ENCODE data around the gene ZRANB3.

ZRANB3 gene

GRCh38 chr2:135182601-135183000 is 348.4 kb downstream of the ZRANB3 start:
- in situ Hi-C loops (cut with MboI; ENCODE audit: low sequenced_read_pairs), result no loop called here

GRCh38 chr2:135182190-135182589 is 348.8 kb downstream of the ZRANB3 start:
- in situ Hi-C loops (cut with MboI; ENCODE audit: low sequenced_read_pairs), result no loop called here

- in situ Hi-C loops (cut with MboI; ENCODE audit: low sequenced_read_pairs), result no loop called here
Observed at GRCh38 chr2:135179689-135180088, 351.3 kb downstream of the ZRANB3 start.

GRCh38 chr2:135175177-135175576 is 355.8 kb downstream of the ZRANB3 start:
- in situ Hi-C loops (cut with MboI; ENCODE audit: low sequenced_read_pairs), result no loop called here

- in situ Hi-C loops (cut with MboI; ENCODE audit: low sequenced_read_pairs), result no loop called here
Observed at GRCh38 chr2:135174810-135175093, 356.3 kb downstream of the ZRANB3 start.

GRCh38 chr2:135174049-135174809 is 356.8 kb downstream of the ZRANB3 start:
- in situ Hi-C loops (cut with MboI; ENCODE audit: low sequenced_read_pairs), result no loop called here

GRCh38 chr2:135169900-135170753 is 360.9 kb downstream of the ZRANB3 start:
- in situ Hi-C loops (cut with MboI; ENCODE audit: low sequenced_read_pairs), result no loop called here

- in situ Hi-C loops (cut with MboI; ENCODE audit: low sequenced_read_pairs), result no loop called here
Observed at GRCh38 chr2:135168204-135168856, 362.7 kb downstream of the ZRANB3 start.

GRCh38 chr2:135167273-135167672 is 363.7 kb downstream of the ZRANB3 start:
- in situ Hi-C loops (cut with MboI; ENCODE audit: low sequenced_read_pairs), result no loop called here

GRCh38 chr2:135164431-135164830 is 366.6 kb downstream of the ZRANB3 start:
- in situ Hi-C loops (cut with MboI; ENCODE audit: low sequenced_read_pairs), result no loop called here

GRCh38 chr2:135163901-135164300 is 367.1 kb downstream of the ZRANB3 start:
- in situ Hi-C loops (cut with MboI; ENCODE audit: low sequenced_read_pairs), result no loop called here

- in situ Hi-C loops (cut with MboI; ENCODE audit: low sequenced_read_pairs), result no loop called here
Observed at GRCh38 chr2:135163306-135163705, 367.7 kb downstream of the ZRANB3 start.

- in situ Hi-C loops (cut with MboI; ENCODE audit: low sequenced_read_pairs), result no loop called here
Observed at GRCh38 chr2:135162786-135163185, 368.2 kb downstream of the ZRANB3 start.

GRCh38 chr2:135162377-135162776 is 368.6 kb downstream of the ZRANB3 start:
- in situ Hi-C loops (cut with MboI; ENCODE audit: low sequenced_read_pairs), result no loop called here

GRCh38 chr2:135159191-135159590 is 371.8 kb downstream of the ZRANB3 start:
- in situ Hi-C loops (cut with MboI; ENCODE audit: low sequenced_read_pairs), result no loop called here

GRCh38 chr2:135157856-135158255 is 373.2 kb downstream of the ZRANB3 start:
- in situ Hi-C loops (cut with MboI; ENCODE audit: low sequenced_read_pairs), result no loop called here

GRCh38 chr2:135154962-135155361 is 376.1 kb downstream of the ZRANB3 start:
- in situ Hi-C loops (cut with MboI; ENCODE audit: low sequenced_read_pairs), result no loop called here

- in situ Hi-C loops (cut with MboI; ENCODE audit: low sequenced_read_pairs), result no loop called here
Observed at GRCh38 chr2:135152361-135152760, 378.7 kb downstream of the ZRANB3 start.

GRCh38 chr2:135151615-135152014 is 379.4 kb downstream of the ZRANB3 start:
- in situ Hi-C loops (cut with MboI; ENCODE audit: low sequenced_read_pairs), result no loop called here

- in situ Hi-C loops (cut with MboI; ENCODE audit: low sequenced_read_pairs), result no loop called here
Observed at GRCh38 chr2:135150725-135151124, 380.3 kb downstream of the ZRANB3 start.

GRCh38 chr2:135149251-135149650 is 381.8 kb downstream of the ZRANB3 start:
- in situ Hi-C loops (cut with MboI; ENCODE audit: low sequenced_read_pairs), result no loop called here

- in situ Hi-C loops (cut with MboI; ENCODE audit: low sequenced_read_pairs), result no loop called here
Observed at GRCh38 chr2:135144343-135144742, 386.7 kb downstream of the ZRANB3 start.
